Hindlimb muscle (tissue), 1 donor: Measurements from ENCODE around the gene TFPT. TPM values are rescaled to one million over a fixed set of nuclear protein-coding genes. Genes with fewer than 3 reads are reported as not detected.

Experiments used
- DNase-seq: peaks from one replicate; pipeline ENCODE4 v3.0.0-alpha.2; 2013
- polyA plus RNA-seq: library from polyadenylated mRNA; unstranded; fragments of 120-200 nt; gene quantifications from one replicate; pipeline ENCODE4 v1.2.1, GENCODE V29; 2013; ENCODE audit not compliant: insufficient read length

The TFPT gene
- 16.7 TPM for polyA plus RNA-seq

GRCh38 chr19:54115109-54116063, at the start of gene TFPT, which contains the start of gene PRPF31:
TFPT (minus strand) TSS chr19:54115657; CDS start chr19:54115269, 388 bp downstream.
PRPF31 (plus strand) TSS chr19:54115754; CDS start chr19:54118279, 2,525 bp downstream.
- DNase-seq: peak; percentile 98

GRCh38 chr19:54165222-54165621, 49.8 kb upstream of the TFPT start:
- DNase-seq: no peak

GRCh38 chr19:54164369-54165068, 49.1 kb upstream of the TFPT start:
- no peak for DNase-seq

GRCh38 chr19:54162884-54163283, 47.4 kb upstream of the TFPT start:
- DNase-seq: no peak

- DNase-seq: peak; percentile 63
Measured at GRCh38 chr19:54162241-54162805, 46.9 kb upstream of the TFPT start.

GRCh38 chr19:54160854-54161253, 45.4 kb upstream of the TFPT start:
- no peak for DNase-seq

- no peak for DNase-seq
Measured at GRCh38 chr19:54160182-54160811, 44.8 kb upstream of the TFPT start.

GRCh38 chr19:54159352-54160181, 44.1 kb upstream of the TFPT start, which contains the start of gene LENG1:
LENG1 (minus strand) TSS chr19:54159721; CDS start chr19:54159695, 26 bp downstream.
- DNase-seq: peak; percentile 99

- no peak for DNase-seq
Measured at GRCh38 chr19:54158812-54159351, 43.4 kb upstream of the TFPT start.

GRCh38 chr19:54156953-54157352, 41.5 kb upstream of the TFPT start:
- DNase-seq: no peak

- DNase-seq: no peak
Measured at GRCh38 chr19:54156490-54156889, 41.0 kb upstream of the TFPT start.

- no peak for DNase-seq
Measured at GRCh38 chr19:54155694-54156093, 40.2 kb upstream of the TFPT start.

GRCh38 chr19:54154603-54155345, 39.3 kb upstream of the TFPT start:
- no peak for DNase-seq

- no peak for DNase-seq
Measured at GRCh38 chr19:54153731-54154326, 38.4 kb upstream of the TFPT start.

GRCh38 chr19:54152878-54153524, 37.5 kb upstream of the TFPT start:
- DNase-seq: no peak

- DNase-seq: no peak
Measured at GRCh38 chr19:54152267-54152666, 36.8 kb upstream of the TFPT start.

- DNase-seq: no peak
Measured at GRCh38 chr19:54151362-54152035, 36.0 kb upstream of the TFPT start.

GRCh38 chr19:54149021-54149812, 33.8 kb upstream of the TFPT start:
- no peak for DNase-seq
